PFSK-1 (cell line): ENCODE data around the gene FABP3.

Source experiments
- FOXP2 ChIP-seq: optimal IDR thresholded peaks from 2 replicates; pipeline ENCODE3; 2011; ENCODE audit warnings: borderline replicate concordance, control low read depth, inconsistent platforms; ENCODE audit not compliant: insufficient read depth; ENCODE audit errors: extremely low read length, extremely low read depth
- POLR2AphosphoS5 ChIP-seq: IDR thresholded peaks from 2 replicates; pipeline ENCODE4 v1.6.1; 2012; ENCODE audit warnings: low read depth, mild to moderate bottlenecking, control low read depth, low read length, moderate library complexity
- REST ChIP-seq, 2 experiments: IDR thresholded peaks; 2 replicates each; pipeline versions ENCODE4 v1.6.1 to v1.8.0; 2011 to 2012; ENCODE audit warnings: low read depth in 2 of 2, low read length in 2 of 2, control low read depth in 1 of 2, inconsistent platforms in 1 of 2, mild to moderate bottlenecking in 1 of 2, moderate library complexity in 1 of 2; ENCODE audit not compliant: insufficient read depth in 1 of 2
- SIN3A ChIP-seq: IDR thresholded peaks from 2 replicates; pipeline ENCODE4 v1.6.1; 2012; ENCODE audit warnings: mild to moderate bottlenecking, low read length, moderate library complexity, borderline replicate concordance; ENCODE audit not compliant: insufficient read depth
- TAF1 ChIP-seq: IDR thresholded peaks from 2 replicates; pipeline ENCODE4 v1.6.1; 2012; ENCODE audit warnings: low read length, control low read depth, borderline replicate concordance; ENCODE audit not compliant: insufficient read depth

Gene FABP3

GRCh38 chr1:31366796-31367195 lies 6.1 kb downstream of the FABP3 start:
- no peak for TF ChIP-seq POLR2AphosphoS5

- no peak for TF ChIP-seq SIN3A
- TF ChIP-seq TAF1, result no peak
- no peak for TF ChIP-seq REST (IDR thresholded peaks at IDR 0.05; ENCODE audit: insufficient read depth in 1 of 2, low read depth in 2 of 2, low read length in 2 of 2)
- TF ChIP-seq FOXP2, result no peak
- no peak for TF ChIP-seq POLR2AphosphoS5
Measured at GRCh38 chr1:31364561-31365250, 8.2 kb downstream of the FABP3 start.

- TF ChIP-seq TAF1, result no peak
- no peak for TF ChIP-seq SIN3A
- TF ChIP-seq POLR2AphosphoS5, result no peak
- TF ChIP-seq REST (IDR thresholded peaks at IDR 0.05; ENCODE audit: insufficient read depth in 1 of 2, low read depth in 2 of 2, low read length in 2 of 2), result no peak
- TF ChIP-seq FOXP2, result no peak
Measured at GRCh38 chr1:31362032-31362431, 10.8 kb downstream of the FABP3 start.

- no peak for TF ChIP-seq POLR2AphosphoS5
- TF ChIP-seq TAF1, result no peak
- no peak for TF ChIP-seq REST (IDR thresholded peaks at IDR 0.05; ENCODE audit: insufficient read depth in 1 of 2, low read depth in 2 of 2, low read length in 2 of 2)
- no peak for TF ChIP-seq SIN3A
Measured at GRCh38 chr1:31361607-31362006, 11.3 kb downstream of the FABP3 start.

- no peak for TF ChIP-seq POLR2AphosphoS5
- no peak for TF ChIP-seq FOXP2
- no peak for TF ChIP-seq SIN3A
- TF ChIP-seq TAF1, result no peak
- no peak for TF ChIP-seq REST (IDR thresholded peaks at IDR 0.05; ENCODE audit: insufficient read depth in 1 of 2, low read depth in 2 of 2, low read length in 2 of 2)
Measured at GRCh38 chr1:31356427-31356826, 16.4 kb downstream of the FABP3 start.
